ENCODE measurements around the gene CAST. TPM values are rescaled to one million over a fixed set of nuclear protein-coding genes. Genes with fewer than 3 reads are reported as not detected.

CAST gene
- total and polyA plus RNA-seq, 2 donors (not counting 3 experiments of a cell fraction or from before 2014, with no cell fraction given), result 33.7 to 194 TPM

GRCh38 chr5:96683392-96683791 lies 21.2 kb downstream of the CAST start:
- BruUV-seq (replicated peaks), result no TSS peak

More at GRCh38 chr5:96683392-96683791, 21.2 kb downstream of the CAST start:
- peaks cover 3% of the 10 kb centered on the region for H4K20me1 ChIP-seq (replicated peaks; ENCODE audit: control insufficient read depth, extremely low read depth, insufficient read depth, low read length)
- no peak overlapping the region for H3K9ac ChIP-seq (replicated peaks; ENCODE audit: extremely low read depth, insufficient read depth, low read length)
- FAIRE-seq (peak; percentile 75), DNase-seq (ENCODE audit: low read depth, low spot score) (no peak)
- H3K4me2 ChIP-seq (ENCODE audit: insufficient read depth, low read length), result no peak overlapping the region
- no peak overlapping the region for H3K27ac ChIP-seq (ENCODE audit: insufficient read depth, low read depth, low read length)
- intact Hi-C loops (cut with micrococcal nuclease), result no loop called here
- CTCF ChIA-PET, result interaction anchor here (1.1 to 3.5 kb wide), 3 partner anchors 47 to 338 kb away, joined by 3 to 25 read pairs (median 3); no protein-coding TSS in a partner anchor
- H3K4me1 ChIP-seq (ENCODE audit: control insufficient read depth, extremely low read depth, insufficient read depth, low read length), result no peaks in the 10 kb centered on the region
- POLR2A ChIA-PET, result no interaction called here
- no peaks in the 10 kb centered on the region for H3K36me3 ChIP-seq (ENCODE audit: control insufficient read depth in 2 of 2, extremely low read depth in 1 of 2, insufficient read depth in 2 of 2, low read length in 2 of 2)
- dilution Hi-C loops (cut with MboI; ENCODE audit: extremely low pct_ligation_motif_present, low sequenced_read_pairs), result no loop called here
- no peaks in the 10 kb centered on the region for H3K27me3 ChIP-seq (ENCODE audit: control insufficient read depth in 2 of 2, insufficient read depth in 2 of 2, low read length in 2 of 2)
- no peak overlapping the region for H3K4me3 ChIP-seq (replicated peaks in 1 of 3; ENCODE audit: insufficient read depth in 1 of 3, low read depth in 1 of 3, low read length in 3 of 3)
- no peak overlapping the region for H2AFZ ChIP-seq (ENCODE audit: low read depth, low read length)
- peaks cover 18% of the 10 kb centered on the region for H3K79me2 ChIP-seq (ENCODE audit: control insufficient read depth, insufficient read depth, low read length)
- TF ChIP-seq MYC (IDR thresholded peaks at IDR 0.05; ENCODE audit: low read depth, low read length) (no peak), EZH2 (IDR thresholded peaks at IDR 0.05; ENCODE audit: borderline replicate concordance, low read depth, low read length, severe bottlenecking) (no peak), GATA2 (IDR thresholded peaks at IDR 0.05; ENCODE audit: insufficient read depth, insufficient read length, low read depth, low read length) (no peak), POLR2A (IDR thresholded peaks at IDR 0.05; ENCODE audit: low read depth, low read length) (no peak), POLR2AphosphoS5 (IDR thresholded peaks at IDR 0.05; ENCODE audit: insufficient read depth, low read depth, low read length) (no peak), FOS (IDR thresholded peaks at IDR 0.05; ENCODE audit: borderline replicate concordance, insufficient read depth, low read length) (no peak), JUN (IDR thresholded peaks at IDR 0.05; ENCODE audit: borderline replicate concordance, insufficient read depth, insufficient read length, low read depth) (no peak)
- TF ChIP-seq, protein P1, sequence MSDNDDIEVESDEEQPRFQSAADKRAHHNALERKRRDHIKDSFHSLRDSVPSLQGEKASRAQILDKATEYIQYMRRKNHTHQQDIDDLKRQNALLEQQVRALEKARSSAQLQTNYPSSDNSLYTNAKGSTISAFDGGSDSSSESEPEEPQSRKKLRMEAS (IDR thresholded peaks at IDR 0.05; ENCODE audit: insufficient read depth, insufficient read length), result no peak
- TF ChIP-seq, protein P2, sequence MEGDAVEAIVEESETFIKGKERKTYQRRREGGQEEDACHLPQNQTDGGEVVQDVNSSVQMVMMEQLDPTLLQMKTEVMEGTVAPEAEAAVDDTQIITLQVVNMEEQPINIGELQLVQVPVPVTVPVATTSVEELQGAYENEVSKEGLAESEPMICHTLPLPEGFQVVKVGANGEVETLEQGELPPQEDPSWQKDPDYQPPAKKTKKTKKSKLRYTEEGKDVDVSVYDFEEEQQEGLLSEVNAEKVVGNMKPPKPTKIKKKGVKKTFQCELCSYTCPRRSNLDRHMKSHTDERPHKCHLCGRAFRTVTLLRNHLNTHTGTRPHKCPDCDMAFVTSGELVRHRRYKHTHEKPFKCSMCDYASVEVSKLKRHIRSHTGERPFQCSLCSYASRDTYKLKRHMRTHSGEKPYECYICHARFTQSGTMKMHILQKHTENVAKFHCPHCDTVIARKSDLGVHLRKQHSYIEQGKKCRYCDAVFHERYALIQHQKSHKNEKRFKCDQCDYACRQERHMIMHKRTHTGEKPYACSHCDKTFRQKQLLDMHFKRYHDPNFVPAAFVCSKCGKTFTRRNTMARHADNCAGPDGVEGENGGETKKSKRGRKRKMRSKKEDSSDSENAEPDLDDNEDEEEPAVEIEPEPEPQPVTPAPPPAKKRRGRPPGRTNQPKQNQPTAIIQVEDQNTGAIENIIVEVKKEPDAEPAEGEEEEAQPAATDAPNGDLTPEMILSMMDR (IDR thresholded peaks at IDR 0.05; ENCODE audit: extremely low read depth in 1 of 2, insufficient read depth in 1 of 2, low read depth in 1 of 2, low read length in 2 of 2), result no peak
- no peaks in the 10 kb centered on the region for H3K9me3 ChIP-seq (replicated peaks; ENCODE audit: control insufficient read depth, insufficient read depth, low read length)
- H3K9me1 ChIP-seq (replicated peaks; ENCODE audit: control insufficient read depth, extremely low read depth, insufficient read depth, low read length), result no peaks in the 10 kb centered on the region

All from endothelial cell of umbilical vein (primary cell).